GM10248 (cell line): ENCODE data around the gene EVL.

Experiments used
- CTCF ChIA-PET: fragments of 300-600 bp; sonication (Branson Sonifier 250); formaldehyde crosslinking; extraction: SDS; loops from one replicate; lab custom pipeline; 2021; ENCODE audit warnings: antibody characterized with exemption; lab: Yijun Ruan, JAX
- POLR2A ChIA-PET: fragments of 350-650 bp; sonication (Branson Sonifier 250); formaldehyde crosslinking; extraction: SDS; loops from one replicate; lab custom pipeline; 2020; ENCODE audit warnings: antibody characterized with exemption; lab: Yijun Ruan, JAX
- DNase-seq: peaks from one replicate; pipeline ENCODE4 v3.0.0; 2012; ENCODE audit errors: extremely low spot score
- TF ChIP-seq, protein P1 (sequence below): IDR thresholded peaks from 2 replicates; pipeline ENCODE4 v1.5.1; 2012; ENCODE audit warnings: mild to moderate bottlenecking, low read depth; ENCODE audit errors: extremely low read depth, missing control alignments, control extremely low read depth

Gene EVL

DNA sequence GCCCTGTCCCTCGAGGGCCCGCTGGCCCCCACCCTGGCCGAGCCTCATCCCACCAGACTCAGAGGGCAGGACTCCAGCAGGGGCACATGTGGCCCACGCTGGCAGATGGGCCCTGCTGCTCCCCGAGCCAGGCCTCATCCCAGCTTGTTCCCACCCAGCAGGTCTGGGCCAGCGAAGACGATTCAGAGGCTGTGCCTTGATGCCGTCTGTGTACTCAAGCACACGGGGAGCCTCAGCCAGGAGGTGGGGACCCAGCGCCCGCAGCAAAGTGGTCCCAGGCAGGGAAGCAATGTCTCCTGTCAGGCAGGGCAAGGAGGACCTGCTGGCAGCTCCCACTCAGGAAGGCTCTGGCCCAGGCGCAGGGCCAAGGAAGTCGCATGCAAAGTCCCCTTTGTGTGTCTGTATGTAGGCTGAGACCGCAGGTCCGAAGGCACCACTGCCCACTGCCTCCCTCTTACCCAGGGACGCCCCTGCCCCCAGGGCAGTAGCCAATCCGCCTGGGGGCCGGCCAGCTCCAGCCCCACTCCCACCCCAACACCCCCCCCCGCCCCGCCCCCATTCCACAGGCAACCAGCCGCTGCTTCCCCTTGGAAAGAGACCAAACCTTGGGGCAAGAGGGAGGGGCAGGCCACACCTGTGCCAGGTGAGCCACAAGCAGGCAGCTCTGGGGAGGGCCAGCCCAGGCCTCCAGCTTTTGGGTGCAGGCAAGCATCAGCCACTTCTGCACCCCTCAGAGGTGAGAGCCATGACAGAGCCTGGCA, 84.8 kb downstream of the EVL start:
- CTCF ChIA-PET: interaction anchor here (1.6 kb wide), 1 partner anchor 43 kb away, joined by 7 read pairs; no protein-coding TSS in a partner anchor
- POLR2A ChIA-PET: interaction anchor here (0.6 kb wide), 1 partner anchor 169 kb away, joined by 3 read pairs; no protein-coding TSS in a partner anchor
- DNase-seq: no peak
- TF ChIP-seq, protein P1, sequence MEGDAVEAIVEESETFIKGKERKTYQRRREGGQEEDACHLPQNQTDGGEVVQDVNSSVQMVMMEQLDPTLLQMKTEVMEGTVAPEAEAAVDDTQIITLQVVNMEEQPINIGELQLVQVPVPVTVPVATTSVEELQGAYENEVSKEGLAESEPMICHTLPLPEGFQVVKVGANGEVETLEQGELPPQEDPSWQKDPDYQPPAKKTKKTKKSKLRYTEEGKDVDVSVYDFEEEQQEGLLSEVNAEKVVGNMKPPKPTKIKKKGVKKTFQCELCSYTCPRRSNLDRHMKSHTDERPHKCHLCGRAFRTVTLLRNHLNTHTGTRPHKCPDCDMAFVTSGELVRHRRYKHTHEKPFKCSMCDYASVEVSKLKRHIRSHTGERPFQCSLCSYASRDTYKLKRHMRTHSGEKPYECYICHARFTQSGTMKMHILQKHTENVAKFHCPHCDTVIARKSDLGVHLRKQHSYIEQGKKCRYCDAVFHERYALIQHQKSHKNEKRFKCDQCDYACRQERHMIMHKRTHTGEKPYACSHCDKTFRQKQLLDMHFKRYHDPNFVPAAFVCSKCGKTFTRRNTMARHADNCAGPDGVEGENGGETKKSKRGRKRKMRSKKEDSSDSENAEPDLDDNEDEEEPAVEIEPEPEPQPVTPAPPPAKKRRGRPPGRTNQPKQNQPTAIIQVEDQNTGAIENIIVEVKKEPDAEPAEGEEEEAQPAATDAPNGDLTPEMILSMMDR: no peak

DNA sequence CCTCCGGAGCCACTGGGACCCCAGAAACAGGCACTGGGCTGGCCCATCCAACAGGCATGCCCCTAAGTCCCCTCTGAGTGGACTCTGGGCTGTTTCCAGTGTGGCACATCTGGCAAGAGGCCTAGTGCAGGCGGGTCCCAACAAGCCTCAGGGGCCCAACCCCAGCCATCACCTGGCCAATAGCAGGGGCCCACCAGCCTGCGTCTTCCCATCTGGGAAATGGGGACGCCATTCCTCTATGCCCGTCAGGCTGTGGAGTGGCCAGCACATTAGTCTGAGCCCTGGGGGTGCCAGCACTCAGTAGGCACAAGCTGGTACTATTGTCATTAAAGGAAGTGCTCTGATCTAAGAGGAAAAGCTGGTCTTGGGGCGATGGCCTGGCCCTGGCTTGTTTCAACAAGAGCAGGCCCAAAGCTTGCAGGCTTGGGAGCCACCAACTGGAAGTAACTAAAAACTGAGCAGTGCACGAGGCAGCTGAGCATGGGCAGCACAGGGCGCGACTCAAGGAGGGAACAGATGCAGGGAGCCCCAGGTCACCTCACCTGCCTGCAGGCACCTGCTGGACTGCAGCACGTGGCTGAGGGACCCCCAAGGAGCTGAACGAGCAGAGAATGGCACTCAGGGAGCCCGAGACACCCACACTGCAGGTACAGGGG, 85.8 kb downstream of the EVL start:
- CTCF ChIA-PET: interaction anchor here (0.9 to 1.5 kb wide), 2 partner anchors 42 to 43 kb away, joined by 4 to 6 read pairs; no protein-coding TSS in a partner anchor
- POLR2A ChIA-PET: interaction anchor here (0.6 kb wide), 1 partner anchor 168 kb away, joined by 3 read pairs; no protein-coding TSS in a partner anchor
- DNase-seq: no peak
- TF ChIP-seq, protein P1: no peak

DNA sequence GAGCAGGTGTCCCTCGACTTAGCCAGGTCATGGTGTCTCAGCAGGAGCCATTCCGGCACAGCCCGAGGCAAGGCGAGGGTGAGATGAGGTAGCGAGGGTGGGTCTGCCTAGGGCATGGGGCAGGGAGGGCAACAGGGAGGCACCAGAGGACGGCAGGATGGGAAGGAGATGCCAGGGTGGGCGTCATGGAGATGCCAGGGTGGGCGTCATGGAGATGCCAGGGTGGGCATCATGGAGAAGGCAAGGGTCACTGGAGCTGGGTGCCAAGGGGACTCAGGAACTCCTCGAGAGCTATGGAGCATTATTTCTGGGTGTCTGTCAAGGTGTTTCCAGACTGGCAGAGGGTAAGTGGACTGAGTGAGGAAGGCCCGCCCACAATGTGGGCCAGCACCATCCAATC, 86.9 kb downstream of the EVL start:
- no peak for DNase-seq
- TF ChIP-seq, protein P1: no peak
- POLR2A ChIA-PET: no interaction called here
- CTCF ChIA-PET: interaction anchor here (0.7 to 1.5 kb wide), 2 partner anchors 10 to 41 kb away, joined by 3 to 6 read pairs; no protein-coding TSS in a partner anchor

DNA sequence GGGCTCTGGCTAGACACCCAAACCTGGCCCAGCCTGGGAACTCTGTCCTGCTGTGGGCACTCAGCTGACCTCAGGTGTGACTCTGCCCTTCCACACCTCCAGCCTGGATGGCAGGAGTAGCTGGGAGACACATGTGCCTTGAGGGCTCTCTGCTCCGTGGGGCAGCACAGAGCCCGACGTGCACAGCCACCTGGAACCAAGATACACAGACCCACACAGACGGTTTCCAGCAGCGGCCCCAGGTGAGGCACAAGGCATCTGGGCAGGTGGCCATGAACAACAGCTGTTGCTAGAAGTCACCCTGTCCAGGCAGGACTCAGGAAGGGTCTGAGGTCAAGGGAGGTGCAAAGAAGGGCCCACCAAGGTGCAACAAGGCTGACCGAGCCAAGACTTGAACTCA, 88.3 kb downstream of the EVL start:
- CTCF ChIA-PET: interaction anchor here (1.0 to 1.2 kb wide), 2 partner anchors 14 to 39 kb away, joined by 3 read pairs; no protein-coding TSS in a partner anchor
- TF ChIP-seq, protein P1: no peak
- no peak for DNase-seq
- POLR2A ChIA-PET: interaction anchor here (0.7 kb wide), 1 partner anchor 84 kb away, joined by 3 read pairs; no protein-coding TSS in a partner anchor

DNA sequence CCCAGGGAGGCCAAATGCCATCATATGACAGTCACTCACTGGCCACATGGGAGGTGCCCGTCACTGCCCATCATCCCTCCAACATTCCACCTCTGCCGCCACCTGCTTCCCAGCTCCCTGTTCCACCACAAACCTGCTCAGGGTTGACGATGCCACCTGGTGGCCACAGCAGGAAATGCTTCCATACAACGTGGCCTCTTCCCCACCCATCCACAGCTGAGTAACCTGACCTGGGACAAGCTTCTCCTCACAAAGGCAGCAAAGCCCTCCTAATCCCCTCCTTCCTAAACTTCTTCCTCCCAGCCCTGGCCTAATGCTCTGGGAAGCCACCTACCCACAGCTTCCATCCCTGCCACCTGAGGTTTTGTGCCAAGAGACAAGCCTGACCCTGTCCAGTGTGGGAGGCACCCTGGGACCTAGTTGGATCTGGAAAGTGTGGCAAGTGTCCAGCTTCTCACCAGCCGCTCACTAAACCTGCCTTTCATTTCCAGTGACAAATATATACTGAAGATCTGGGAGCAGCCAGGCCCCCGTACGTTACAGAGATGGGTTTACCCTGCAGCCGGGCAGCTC, 89.9 kb downstream of the EVL start:
- ChIA-PET POLR2A (no interaction called here), CTCF (interaction anchor here (0.7 to 3.8 kb wide), 11 partner anchors 8 to 98 kb away, joined by 3 to 26 read pairs (median 4); no protein-coding TSS in a partner anchor)
- TF ChIP-seq, protein P1: peak; percentile 55
- DNase-seq: no peak
